Measurements from ENCODE around the gene ASCC3.
"Not testable (repeated sequence)": the region's sequence is repeated elsewhere in the genome, so short reads cannot be mapped to it uniquely, and the experiment has no call there.

Gene ASCC3

DNA sequence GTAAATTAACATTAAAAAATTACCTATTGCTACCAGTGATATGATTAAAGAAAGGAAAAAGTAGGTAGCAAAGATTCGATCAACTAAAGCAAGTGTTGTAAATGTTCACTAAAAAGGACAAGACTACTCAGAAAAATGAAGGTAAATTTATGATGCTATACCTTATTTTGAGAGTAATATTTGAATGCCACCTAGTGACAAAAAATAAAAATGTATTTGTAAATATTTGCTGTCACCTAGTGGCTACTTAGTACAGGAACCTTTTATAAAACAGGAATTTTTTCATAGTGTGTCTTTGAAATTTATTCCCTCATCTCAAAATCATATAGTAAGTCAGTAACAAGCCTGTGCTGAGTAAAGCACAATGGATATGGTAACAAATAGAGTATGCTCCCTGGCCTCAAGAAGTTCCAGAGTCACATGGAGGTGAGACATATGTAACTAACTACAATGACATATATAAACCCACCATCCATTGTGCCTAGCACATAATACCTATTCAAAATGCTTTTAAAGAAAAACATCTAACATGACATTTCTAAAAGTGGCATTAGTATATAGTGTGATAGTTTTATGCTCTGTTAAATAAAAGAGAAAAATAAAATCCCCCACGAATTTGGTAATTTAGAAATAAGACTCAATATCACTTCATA lies 223.3 kb downstream of the ASCC3 start:
- DNase-seq: peak in 2 of 4 experiments; percentile 38 to 44

DNA sequence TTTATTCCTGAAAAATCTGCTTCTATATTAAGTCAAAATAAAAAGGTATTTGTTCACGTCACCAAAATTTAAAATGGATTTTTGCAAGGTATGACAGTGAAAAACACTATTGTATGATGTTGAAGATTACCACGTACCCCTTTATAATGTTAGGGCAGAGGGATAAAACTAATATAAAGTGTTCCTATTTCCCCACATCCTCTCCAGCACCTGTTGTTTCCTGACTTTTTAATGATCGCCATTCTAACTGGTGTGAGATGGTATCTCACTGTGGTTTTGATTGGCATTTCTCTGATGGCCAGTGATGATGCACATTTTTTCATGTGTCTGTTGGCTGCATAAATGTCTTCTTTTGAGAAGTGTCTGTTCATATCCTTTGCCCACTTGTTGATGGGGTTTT lies 240.0 kb downstream of the ASCC3 start:
- not testable (repeated sequence) for DNase-seq

DNA sequence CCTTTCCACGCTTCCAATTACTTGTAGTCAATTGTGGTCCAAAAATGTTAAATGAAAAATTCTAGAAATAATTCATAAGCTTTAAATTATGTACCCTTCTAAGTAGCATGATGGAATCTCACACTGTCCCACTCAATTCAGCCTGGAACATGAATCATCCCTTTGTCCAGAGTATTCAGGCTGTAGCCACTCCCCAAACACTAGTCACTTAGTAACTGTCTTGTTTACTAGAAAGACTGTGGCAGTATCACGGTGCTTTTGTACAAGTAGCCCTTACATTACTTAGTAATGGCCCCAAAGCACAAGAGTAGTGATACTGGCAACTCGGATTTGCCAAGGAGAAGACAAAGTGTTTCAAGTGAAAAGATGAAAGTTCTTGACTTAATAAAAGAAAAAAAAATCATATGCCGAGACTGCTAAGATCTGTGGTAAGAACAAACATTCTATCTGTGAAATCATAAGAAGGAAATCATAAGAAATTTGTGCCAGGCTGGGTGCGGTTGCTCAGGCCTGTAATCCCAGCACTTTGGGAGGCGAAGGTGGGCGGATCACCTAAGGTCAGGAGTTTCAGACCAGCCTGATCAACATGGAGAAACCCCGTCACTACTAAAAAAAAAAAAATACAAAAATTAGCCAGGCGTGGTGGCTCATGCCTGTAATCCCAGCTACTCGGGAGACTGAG lies 247.9 kb downstream of the ASCC3 start:
- DNase-seq: peak in 3 of 4 experiments; percentile 5 to 21 (median 10)

DNA sequence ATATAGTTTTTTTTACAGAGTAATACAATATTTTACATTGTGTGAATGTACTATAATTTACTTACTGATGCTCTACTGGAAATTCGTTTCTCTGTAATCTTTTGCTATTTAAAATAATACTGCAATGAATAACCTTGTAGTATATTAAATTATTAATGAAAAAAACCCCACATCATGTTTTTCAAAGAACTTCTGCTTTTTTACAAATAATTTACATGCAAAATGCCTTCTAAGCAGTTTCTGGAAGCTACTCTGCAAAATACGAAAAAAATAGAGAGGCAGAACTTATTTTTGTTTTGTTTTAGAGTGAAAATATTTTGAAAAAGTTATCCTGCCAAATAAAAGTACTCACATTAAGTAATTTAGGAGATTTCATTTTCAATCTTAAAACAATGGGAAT lies 250.6 kb downstream of the ASCC3 start:
- DNase-seq: peak in 2 of 4 experiments; percentile 40 to 61

DNA sequence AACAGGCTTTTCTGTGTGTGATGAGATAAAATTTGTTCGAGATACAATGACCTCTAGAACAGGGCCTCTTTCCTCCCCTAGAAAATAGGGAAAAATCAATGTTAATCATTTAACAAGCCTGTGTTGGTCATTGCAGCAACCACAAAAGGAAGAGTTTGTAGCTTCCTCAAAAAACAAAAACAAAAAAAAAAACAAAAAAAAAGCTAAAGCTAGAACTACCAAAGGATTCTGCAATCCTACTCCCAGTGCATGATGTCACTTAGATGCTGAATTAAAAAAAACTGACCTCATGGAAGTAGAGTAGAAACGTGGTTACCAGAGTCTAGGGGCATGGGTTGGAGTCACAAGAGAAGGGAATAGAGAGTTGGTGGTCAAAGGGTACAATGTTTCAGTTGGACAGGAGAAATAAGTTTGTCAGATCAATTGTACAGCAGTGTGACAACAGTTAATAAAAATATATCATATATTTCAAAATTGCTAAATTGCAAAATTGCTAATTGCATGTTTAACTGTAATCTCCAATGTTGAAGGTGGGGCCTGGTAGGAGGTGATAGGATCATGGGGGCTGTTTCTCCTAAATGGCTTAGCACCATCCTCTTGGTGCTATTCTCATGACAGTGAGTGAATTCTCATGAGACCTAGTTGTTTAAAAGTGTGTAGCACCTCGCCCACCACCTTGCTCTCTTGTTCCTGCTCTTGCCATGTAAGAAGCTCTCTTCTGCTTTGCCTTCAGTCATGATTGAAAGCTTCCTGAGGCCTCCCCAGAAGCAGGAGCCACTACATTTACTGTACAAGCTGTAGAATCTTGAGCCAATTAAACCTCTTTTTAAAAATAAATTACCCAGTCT lies 253.0 kb downstream of the ASCC3 start:
- peak; percentile 9 to 67 (median 58) for DNase-seq

DNA sequence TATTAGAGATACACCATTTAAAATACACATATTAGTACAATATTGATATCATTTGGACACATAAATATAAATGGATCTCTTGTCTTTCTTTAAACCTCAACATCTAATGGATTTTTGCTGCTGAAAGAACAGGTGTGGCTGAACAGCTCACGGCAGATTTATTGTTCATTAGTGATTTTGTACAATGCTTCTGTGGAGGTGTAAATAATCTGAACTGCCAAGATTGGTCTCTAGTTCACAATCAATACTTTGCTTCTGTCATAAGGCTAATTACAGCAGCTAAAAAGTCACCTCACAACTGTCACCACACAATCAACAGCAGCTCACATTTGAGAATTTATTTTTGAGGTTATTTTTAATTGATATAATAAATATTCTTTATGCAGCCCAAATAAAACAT lies 254.4 kb downstream of the ASCC3 start:
- DNase-seq: no peak

DNA sequence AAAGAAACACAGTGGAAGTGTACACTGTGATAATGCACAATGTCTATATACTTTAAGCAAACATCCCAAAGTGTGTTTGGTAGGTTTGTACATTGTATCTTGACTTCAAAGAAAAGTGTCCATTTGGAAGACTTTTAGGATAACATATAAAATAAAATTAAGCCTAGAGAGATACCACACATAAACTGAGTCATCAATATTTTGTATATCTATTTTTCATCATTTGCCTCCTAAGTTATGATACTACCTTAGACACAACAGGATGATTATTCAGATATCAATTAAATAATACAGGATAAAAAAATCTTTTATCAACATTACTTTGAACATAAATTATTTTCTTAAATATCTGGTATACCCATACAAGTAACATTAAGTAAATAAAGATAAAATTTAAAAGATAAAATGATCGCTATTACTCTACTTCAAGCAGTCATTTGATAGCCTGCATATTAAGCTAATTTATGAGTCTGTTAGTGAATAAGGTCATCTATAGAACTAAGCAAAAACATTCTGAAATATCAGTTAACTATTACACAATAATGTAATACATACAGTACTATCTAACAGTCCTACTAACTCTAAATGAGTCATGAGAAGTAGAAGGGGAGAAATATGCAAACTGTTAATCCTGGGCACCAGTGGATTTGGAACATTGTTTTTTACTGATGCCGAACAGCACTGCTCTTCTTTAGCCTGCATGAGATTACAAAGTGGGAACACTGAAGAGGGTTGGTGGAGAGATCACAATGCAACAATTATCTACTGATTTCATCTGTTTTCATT lies 258.0 kb downstream of the ASCC3 start:
- no peak for DNase-seq

DNA sequence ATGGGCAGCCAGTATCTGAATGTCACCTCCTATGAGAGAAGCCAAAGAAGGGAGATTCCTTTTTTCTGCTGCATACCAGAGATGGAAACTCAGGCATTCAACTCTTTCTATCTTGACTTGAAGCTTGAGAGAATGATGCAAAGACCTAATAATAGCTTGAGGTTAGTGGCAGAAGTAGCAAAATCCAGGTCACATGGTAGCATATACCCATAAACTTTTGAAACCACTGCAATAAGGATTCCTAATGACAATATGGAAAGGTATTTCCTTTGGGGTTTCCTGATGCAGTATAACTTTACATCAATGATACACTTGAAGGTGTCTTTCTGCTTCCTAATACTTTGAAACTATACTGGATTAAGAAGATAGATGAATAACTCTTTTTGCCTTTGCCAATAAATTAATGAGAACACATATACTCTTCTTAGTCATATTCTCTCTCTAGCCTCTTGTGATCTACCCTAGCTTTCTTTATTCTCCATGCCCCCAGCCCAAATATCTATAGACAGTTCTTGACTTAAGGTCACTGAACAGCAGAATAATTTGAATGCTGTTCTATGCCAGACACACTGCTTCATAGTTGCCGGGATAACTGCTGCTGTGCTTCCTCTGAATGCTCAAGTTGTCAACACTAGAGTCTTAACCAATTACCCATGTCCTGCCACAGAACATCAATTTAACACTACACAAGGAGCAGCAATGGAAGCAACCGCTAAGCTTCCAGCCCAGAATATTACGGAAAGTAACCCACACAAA lies 260.9 kb downstream of the ASCC3 start:
- DNase-seq: no peak

DNA sequence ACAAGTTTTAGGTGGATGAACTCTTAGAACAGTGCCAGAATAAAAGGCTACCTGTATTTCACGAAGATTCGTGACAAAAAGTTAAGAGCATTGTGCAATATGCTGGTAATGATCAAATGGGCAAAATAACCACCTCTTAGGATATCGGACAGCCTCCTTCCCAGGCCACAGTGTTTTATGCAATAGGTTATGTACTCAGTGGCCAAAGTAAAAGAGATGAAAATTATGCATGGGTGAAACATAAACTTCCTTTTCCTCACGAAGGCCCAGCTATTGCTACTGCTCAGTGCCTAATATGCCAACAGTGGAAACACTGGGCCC lies 262.8 kb downstream of the ASCC3 start:
- no peak for DNase-seq

DNA sequence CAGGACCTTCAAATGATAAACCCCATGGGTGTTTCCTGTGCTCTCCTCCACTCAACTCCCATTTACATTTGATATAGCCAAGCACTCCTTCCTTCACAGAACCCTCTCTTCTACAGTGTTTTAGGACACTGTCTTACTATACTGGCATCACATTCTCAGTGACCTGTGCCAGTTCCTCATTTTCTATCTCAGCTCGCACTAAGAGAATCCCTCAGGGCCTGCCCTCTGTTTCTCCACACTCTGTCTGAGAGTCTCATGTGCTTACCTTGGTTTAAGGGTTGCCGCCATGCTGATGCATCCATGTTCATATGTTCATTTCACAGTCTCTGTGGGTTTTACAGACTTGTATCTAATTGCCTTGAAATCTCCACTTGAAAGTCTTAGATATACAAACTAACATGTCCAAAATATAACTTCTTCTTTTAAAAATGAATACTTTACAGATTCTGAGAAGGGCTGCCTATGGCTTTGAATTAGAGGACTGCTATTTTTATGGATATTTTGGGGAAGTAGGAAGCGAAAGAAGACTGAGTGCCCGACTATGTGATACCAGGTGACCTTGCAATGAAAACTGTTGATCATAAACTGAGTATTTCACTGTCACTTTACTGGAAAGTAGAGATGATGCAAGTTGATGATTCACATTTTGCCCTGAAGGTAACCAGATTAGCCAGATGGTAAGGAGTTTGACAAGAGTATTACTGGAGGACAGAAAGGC lies 263.3 kb downstream of the ASCC3 start:
- peak; percentile 1 to 36 (median 26) for DNase-seq

DNA sequence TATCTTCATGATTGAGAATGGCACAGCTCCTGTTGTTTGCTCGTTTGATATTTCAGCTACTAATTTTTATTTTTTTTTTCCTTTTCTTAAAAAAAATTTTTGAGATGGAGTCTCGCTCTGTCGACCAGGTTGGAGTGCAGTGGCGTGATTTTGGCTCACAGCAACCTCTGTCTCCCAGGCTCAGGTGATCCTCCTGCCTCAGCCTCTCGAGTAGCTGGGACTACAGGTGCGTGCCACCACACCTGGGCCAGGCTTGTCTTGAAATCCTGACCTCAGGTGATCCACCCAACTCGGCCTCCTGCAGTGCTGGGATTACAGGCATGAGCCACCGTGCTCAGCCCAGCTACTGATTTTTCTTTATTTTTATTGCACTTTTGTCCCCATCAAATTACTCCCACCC lies 266.2 kb downstream of the ASCC3 start:
- DNase-seq: no peak

DNA sequence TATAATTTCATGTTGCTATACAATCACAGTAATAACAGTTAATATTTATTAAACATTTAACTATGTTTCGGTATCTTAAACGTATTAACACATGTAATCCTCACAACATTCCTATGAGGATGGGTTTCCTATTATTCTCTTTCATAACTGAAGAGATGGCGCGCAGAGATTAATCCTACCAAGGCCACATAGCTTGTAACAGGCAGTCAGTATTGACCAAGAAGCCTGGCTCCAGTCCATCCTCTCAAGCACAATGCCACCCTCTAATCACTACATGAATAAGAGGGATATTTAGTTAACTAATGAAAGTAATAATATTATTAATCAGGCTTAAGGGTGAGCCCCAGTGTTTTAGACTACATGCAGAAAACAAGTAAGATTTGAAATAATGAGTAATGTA lies 266.7 kb downstream of the ASCC3 start:
- DNase-seq: no peak

DNA sequence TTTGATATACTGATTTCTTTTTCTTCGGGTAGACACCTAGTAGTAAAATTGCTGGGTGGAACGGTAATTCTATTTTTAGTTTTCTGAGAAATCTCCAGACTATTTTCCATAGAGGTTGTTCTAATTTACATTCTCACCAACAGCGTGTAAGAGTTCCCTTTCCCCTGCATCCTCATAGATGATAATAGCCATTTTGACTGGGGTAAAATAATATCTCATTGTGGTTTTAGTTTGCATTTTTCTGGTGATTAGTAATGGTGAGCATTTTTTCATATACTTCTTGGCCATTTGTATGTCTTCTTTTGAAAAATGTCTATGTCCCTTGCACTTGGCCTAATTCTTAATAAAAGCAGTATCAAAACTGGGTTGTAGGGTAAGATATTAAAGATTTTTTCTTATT lies 267.5 kb downstream of the ASCC3 start:
- DNase-seq: no peak

DNA sequence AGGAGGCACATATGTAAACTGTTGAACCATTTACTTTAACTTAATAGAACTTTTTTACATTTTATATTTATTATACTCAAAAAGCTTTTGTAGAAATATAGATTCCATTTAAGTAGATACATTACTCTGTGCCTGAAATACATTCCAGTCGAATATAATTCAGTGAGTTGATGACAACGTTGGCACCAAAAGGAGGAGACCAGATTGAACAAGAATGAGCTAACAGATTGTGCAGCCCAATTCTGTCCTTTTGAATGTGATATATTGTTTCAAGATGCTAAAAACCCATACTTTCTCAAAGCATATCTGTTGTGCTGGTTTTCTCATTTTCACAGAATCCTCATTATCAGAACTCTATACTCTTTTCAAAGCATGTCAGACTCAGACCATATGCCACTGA lies 269.0 kb downstream of the ASCC3 start:
- no peak for DNase-seq

DNA sequence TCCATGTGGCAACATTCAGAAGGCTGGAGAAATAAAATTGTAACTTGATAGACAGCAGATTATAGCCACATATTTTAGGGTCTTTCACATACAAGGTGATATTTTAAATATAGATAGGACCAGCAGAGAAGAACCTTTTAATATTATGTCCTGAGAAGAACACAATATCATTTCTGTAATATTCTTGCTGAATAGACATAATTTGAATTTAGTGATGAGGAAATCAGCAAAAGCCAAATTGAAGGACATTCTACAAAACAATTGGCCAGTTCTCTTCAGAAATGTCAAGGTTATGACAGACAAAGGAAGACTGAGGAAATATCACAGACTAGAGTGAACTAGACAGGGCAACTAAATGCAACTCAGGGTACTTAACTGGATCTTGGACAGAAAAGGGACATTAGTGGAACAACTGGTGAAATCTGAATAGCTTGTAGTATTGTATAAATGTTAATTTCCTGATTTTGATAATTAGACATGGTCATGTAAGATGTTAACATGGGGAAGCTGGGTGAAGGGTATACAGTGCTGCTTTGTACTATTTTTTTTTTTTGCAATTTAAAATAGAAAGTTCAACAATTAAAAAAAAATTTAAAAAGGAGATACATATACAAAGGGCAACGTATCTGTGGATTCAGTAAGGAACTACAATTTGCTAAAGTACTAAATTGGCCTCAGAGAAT lies 281.9 kb downstream of the ASCC3 start:
- DNase-seq: no peak

DNA sequence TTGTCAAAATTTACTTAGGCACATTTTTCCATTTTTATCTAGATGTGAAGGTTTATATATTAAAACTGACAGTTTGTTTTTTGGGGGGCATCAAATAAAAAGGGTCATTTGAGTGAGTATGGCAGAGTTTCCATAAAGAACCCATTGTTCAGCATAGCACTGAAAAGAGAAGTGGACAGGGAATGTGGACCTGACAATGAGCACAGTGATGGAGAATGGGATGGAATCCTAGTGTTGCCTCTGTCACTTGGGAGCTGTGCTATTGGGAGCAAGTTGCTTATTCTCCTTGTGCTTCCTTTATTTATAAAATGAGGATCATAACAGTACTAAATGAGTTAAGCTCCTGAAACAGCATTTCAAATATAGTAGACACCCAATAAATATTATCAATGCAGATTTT lies 285.7 kb downstream of the ASCC3 start:
- DNase-seq: no peak

DNA sequence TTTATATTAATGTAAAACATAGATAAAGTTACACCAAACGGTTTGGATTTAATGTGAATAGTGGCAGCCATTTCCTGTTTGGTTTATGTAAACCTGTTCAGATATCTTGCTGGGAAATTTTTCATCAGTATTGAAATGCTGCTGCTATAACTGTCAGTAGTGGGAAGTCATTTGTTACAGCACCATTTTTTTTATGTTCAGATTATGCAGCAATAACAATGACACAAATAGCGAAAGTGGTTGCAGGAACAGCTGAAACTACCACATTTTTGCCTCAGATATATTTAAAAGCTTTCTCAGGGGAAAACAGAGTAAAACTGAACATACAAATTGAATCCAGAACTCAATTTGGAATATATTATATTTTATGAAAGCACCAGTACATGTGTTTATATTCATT lies 287.6 kb downstream of the ASCC3 start:
- no peak for DNase-seq

DNA sequence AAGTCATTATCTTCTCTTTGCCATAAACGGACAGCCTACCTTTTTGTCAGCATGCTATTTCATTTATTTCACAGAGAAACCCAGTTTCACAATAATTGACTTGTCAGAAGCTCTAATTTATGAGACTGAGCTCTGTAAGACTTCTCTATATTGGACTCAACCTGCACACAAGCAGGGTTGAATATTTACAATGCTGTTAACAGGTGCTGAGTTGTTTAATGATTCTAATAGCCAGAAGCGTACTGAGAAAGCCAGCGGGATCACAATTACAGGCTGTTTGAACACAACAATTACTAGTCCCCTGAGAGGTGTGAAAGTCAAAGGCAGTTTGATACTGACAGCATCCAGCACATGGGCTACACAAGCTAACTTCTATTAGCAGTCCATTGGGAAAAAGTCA lies 288.2 kb downstream of the ASCC3 start:
- DNase-seq: no peak

DNA sequence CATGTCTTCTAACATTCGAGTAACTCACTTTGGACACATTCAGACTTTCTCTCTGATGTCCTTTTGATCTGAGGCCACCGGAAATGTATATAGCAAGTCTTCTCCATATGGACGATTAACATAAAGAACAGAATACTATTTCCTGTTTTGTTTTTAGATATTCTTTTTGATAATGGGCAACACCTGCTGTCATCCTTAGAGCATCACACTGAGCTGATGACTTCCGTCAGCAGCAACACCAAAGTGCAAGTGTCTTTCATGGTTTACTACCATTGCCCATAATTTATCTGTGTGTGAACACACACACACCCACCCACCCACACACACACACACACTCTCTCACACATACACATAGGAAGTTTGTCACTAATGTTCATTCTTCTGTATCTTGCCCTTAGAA lies 303.7 kb downstream of the ASCC3 start:
- no peak for DNase-seq

DNA sequence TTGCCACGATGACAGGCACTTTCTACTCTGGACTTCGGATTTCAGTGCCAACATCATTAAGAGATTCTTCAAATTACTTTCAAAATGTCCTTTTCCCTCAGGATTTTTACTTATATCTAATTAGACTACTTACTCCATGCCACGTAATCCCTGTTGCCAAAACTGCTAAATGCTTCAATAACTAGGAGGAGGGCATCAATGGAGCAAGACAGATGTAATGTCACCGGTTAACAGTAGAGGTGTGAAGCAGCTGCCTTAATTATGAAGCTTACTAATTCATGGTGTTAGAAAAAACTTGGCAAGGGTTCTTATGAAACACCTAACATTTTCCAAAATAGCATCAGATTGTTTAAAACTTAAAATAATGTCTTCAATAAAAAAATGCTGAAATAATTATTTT lies 305.2 kb downstream of the ASCC3 start:
- DNase-seq: no peak

DNA sequence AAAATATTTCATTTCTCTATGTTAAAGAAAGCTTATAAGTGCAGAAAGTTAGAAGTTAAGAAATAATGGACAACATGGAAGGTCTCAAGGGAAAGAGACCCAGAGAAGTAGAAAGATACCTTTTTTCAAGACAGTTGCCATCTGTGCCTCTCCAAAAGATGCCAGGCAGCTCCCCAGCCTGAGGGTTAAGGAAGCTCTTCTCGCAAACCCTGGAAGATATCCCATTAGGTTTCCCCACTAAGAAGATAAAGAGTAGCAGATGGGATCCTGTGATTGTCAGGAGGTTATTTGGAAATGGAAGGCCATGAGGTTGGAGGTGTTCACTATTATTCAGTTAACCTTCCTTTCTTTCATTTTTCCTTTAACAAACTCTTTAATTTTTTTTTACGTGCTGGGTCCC lies 306.3 kb downstream of the ASCC3 start:
- no peak for DNase-seq
